ENCODE data around the gene KCNG2.
"Not testable (repeated sequence)": the region's sequence is repeated elsewhere in the genome, so short reads cannot be mapped to it uniquely, and the experiment has no call there.

The KCNG2 gene

DNA sequence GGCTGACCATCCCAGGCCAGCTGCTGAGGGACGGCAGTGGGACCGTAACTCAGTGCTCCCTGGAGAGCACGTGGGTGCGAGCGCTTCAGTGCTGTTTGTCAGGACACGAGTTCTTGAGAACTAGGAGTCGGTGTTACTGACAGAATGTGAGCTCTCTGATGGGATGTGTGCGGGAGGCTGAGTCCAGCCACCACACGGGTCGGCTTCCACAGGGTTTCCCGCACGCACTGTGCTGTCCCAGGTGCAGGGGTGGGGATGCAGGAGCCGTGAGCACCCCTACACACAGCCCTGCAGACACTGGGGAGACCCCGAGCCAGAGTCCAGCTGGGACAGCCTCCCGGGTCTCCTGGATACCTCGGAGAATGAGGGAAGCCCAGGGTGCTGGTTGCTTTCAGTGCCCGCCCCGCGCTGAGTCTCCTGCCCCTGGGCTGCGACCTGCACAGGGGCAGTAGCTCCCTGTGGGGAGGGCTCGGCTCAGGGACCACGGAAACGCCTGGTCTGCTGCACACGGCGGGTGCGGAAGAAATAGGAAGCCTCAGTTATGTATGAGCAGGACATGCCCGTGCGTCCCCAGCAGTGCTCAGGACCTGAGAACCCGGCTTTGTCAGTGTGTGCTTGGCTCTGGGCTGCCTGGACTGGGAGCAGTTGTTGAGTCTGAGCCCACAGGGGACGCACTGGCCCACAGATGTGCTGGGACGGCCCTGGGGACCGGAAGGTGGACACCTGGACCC lies 71.2 kb downstream of the KCNG2 start:
- DNase-seq (ENCODE audit: low read depth in 2 of 3, low spot score in 1 of 3): no peak

DNA sequence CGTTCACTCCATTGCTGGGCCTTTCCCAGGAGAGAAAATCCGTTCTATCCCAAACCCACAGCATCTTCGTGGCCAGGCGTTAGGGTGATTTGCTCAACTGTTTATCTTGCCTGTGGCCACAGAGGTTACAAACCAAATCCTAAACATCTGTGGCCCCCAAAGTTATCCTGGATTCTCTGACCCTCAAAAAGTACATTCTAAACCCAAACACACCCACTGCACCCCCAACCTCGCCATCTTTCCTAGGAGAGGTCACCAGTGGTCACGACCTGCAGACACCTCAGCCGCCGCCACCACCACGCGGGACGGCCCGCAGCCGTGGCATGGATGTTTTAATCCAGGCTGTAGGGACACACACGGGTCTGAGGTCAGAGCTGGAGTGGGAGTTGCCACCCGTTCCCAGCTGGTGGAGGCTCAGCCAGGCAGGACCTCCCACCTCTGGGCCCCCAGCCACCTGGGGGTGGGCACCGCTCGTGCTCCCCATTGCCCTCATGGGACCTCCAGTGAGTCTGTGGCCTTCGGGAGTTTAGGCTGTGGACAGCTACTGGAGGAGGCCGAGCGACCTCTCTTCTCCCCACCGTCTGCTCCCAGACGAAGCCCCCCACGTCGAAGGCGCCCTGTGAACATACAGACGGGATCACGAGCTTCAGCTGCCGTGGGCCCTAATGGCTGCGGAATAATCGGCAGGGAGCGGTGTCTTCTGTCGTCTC lies 72.0 kb downstream of the KCNG2 start:
- no peak for DNase-seq (ENCODE audit: low read depth in 2 of 3, low spot score in 1 of 3)

DNA sequence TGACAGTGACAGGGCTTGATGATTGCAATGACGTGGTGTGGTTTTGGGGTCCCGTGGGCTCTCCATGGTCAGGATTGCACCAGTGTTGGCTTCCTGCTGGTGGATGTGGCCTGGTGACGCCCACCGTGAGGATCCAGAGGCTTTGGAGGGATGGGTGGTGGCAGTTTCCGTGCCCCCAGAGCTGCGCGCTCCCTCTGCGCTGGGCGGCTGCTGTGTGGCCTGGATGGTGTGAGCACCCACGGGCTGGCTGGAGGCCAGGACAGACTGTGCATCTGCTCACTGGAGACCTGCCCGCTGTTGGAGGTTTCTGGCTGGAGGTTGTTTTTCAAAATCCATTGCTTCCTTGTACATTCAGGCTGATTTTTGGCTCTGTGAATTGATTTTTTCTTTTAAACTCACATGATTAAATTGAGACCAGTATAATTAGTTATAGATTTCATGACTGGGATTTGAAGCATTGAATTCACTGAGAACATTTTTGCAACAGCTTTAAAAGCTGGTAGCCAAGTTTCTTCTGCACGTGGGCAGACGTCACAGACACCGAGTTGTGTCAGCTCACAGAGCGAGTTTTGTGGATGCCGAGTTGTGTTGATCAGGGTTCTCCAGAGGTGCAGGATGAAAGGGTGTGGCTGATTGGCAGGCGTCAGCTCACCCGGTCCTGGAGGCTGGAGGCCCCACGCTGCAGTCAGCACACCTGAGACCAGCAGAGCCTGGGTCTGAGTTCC lies 72.7 kb downstream of the KCNG2 start:
- no peak for DNase-seq (ENCODE audit: low read depth in 2 of 3, low spot score in 1 of 3)

DNA sequence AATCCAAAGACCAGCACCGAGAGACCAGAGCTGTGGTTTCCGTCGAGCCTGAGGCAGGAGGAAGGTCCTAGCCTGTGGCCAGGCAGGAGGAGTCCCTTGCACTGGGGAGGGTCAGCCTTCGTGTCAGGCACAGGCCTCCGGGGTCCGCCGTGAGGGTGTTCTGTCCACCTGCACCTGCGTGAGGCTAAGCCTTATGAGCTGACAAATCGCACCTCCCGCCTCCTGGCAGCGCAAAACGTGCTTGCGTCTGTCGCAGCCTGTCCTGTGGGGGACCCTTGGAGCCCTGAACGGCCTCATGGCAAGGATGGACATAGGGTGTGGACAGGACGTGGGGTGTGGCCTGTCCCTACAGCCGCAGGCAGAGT lies 73.3 kb downstream of the KCNG2 start:
- no peak for DNase-seq (ENCODE audit: low read depth in 2 of 3, low spot score in 1 of 3)

DNA sequence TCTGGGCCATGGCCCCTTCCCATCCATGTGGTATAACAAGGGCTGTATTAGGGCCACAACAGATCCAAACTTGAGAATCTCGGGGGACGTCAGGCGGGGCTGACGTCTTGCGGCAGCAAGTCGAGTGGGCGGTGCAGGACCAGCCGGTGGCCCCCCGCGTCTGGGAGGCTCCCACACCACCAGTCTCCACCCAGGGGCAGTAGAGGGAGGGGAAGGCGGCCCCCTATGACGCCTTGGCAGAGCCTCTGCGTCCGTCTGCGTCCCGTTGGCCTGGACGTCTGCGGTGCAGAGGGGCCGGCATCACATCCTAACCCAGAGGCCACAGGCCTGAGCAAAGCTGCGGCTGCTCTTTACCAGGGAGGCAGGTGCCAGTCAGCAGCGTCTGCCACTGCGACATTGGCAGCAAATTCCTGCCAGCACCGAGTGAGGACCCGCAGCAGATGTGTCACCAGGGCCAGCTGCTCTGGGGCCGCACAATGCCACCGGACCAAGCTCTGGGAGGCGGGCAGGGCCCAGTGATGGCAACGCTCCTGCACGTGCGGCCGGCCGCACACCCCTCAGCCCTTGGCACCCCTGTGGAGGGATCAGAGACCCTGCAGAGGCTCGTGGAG lies 73.8 kb downstream of the KCNG2 start:
- no peak for DNase-seq (ENCODE audit: low read depth in 2 of 3, low spot score in 1 of 3)

DNA sequence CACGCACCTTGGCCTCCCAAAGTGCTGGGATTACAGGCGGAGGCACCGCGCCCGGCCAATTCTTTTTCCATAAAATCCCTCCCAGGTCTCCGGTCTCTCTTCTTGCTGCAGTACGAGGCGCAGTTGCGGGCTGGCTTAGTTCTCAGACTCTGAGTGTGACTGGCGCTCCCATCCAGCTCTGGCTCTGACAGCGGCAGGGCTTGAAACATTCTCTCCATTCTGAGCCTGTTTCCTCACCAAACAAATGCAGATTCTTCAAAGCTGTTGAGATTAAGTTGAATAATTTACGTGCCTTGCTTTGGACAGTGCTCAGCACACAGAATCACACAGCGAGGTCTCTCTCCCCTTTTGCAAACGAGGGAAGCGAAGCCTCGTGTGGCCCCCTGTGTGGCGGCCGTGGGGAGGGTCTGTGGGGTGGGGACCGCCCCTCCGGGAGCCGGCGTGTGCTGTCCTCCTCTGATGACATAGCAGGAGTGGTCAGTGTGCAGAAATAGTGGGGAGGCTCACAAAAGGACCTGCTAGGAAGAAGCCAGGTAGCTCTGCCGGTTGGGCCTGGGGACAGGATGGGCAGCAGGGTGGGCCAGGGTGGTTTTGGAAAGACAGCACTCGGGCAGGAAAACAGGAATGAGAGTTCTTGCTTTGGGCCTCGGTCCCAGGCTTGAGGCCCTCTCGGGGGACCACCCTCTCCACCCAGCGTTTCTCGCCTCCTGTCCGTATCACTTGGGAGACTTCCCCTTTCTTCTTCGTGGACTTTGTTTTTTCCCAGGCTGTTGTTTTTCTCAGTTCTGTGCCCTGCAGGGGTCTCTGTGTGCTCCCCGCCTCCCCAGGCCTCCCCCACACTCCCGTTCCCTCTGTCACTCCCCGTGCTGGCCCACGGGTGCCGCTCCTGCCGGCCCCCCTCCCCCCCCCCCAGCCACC lies 75.0 kb downstream of the KCNG2 start:
- no peak for DNase-seq (ENCODE audit: low read depth in 2 of 3, low spot score in 1 of 3)

DNA sequence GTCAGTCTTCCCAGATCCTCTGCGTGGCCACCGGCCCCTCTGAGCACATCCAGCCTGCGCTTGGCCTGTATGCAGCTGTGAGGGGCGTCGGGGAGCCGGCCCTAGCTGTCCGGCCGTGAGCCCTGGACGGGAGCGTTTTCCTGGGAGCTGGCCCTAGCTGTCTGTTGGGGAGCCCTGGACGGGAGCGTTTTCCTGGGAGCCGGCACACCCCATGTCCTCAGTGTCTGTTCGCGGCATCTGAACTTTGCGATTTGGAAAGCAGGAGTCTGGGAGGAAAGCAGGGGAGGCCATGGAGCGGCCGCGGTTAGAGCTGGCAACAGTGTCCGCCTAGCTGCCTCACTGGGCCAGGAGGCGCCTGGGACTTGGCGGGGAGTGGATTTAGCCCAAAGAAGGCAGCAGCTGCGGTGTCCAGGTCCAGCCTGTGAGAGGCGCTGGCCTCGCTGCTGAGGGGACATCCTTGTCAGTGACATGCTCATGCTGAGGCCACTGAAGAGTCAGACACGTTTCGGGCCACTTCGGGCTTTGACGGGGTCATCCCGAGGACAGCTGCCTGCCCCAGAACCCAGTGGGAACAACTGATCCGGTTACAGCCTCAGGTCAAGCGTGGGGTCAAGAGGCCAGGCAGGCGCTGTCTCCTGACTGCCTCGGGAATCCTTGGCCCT lies 75.8 kb downstream of the KCNG2 start:
- DNase-seq (ENCODE audit: low read depth in 2 of 3, low spot score in 1 of 3): no peak

DNA sequence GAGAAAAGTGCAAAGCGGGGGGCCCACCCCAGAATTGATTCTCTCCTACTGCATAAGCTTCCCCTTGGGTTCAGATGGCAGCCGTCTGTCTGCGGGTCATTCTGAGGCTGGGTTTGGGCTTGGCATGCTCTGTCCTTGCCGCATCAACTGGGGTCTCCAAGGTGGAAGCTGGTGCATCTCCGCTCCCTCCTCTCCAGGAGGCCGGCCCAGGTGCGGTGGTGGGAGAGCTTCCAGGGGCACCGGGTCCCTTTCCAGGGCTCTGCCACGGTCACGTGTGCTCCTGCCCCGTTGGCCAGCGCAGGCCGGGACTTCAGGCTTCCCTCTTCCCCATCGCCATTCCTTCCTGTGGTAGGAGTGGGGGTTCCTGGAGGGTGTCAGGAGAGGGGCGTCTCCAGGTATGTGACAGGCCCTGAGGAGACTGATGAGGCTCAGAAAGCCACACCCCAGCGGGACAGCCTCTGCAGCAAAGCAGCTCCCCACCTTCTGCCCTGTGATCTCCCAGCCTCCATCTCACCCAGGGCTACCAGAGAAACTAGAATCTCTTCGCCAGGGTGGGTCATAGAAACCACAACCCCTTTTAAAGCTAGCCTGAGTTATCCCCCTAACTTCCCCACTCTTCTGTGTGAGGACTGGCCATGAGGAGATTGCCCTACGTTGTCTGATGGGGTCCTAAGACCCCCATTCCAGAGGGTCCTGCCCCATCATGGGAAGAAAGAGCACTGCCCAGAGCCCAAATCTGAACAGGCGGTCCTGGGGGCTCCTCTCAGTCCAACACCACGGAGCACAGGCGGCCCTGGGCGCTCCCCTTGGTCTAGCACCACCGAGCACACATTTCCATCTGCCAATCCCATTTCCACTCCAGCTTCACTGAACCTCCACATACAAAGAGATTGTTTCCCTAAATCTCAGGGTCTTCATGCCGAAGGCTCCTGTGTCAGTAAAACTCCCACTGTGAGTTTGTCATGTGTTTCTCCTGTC lies 77.1 kb downstream of the KCNG2 start:
- DNase-seq (ENCODE audit: low read depth in 2 of 3, low spot score in 1 of 3): no peak

DNA sequence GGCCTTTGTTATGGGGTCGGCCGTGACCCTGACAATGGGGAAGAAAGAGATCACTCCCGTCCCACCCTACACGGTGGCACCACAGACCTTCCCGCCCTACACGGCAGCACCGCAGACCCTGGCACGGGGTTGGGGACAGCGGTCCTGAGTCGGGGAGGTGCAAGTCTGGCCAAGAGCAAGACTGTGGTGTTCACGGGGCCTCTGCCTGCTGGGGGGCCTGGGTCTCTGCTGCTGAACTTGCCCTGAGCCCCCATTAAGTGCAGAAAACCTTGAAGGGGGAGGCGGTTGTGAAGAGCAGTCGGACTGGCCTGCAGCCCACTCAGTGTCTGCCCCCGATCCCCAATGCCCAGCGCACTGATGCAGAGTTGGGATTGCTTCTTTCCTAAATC lies 77.8 kb downstream of the KCNG2 start:
- no peak for DNase-seq (ENCODE audit: low read depth in 2 of 3, low spot score in 1 of 3)

DNA sequence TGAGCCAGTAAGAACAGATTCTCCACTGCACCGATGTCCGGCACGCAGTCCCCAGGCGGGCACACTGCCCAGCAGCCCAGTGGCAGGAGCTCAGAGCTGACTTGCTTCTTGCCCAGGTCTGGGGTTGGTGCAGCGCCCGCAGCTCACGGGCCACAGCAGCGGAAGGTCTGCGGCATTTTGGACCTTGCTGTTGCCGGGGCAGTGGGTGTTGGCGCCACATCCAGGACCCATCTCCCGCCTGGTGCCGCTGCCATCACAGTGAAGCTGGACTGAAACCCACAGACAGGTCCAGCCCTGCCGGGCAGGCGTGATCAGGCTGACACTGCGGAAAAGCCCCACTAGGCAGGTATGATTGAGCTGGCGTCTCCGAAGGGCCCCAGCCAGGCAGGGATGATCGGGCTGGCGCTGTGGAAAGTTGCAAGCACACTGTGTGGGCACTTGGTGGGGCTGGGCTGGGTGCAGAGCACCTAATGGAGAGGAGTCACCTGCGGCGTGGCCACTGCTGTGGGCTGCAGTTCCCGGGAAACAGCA lies 78.3 kb downstream of the KCNG2 start:
- DNase-seq (ENCODE audit: low read depth in 2 of 3, low spot score in 1 of 3): no peak

DNA sequence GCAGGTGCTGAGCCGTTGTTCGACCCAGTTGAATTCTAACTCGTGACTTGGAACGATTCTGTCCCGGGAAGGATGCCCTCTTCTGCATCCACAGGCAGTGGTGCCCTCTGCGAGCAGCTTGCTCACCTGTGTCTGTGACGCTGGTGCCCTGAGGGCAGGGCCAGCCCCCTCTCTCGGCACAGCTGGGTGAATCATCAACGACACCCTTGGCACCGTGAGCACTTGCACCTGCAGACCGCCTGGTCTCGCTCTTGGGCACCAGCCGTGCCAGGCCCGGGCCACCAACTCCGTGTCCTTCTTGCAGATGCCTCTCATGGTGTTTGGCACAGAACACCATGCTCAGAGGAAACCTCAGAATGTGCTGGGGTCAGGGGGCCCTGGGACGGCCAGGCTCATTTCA lies 78.8 kb downstream of the KCNG2 start:
- no peak for DNase-seq (ENCODE audit: low read depth in 2 of 3, low spot score in 1 of 3)

DNA sequence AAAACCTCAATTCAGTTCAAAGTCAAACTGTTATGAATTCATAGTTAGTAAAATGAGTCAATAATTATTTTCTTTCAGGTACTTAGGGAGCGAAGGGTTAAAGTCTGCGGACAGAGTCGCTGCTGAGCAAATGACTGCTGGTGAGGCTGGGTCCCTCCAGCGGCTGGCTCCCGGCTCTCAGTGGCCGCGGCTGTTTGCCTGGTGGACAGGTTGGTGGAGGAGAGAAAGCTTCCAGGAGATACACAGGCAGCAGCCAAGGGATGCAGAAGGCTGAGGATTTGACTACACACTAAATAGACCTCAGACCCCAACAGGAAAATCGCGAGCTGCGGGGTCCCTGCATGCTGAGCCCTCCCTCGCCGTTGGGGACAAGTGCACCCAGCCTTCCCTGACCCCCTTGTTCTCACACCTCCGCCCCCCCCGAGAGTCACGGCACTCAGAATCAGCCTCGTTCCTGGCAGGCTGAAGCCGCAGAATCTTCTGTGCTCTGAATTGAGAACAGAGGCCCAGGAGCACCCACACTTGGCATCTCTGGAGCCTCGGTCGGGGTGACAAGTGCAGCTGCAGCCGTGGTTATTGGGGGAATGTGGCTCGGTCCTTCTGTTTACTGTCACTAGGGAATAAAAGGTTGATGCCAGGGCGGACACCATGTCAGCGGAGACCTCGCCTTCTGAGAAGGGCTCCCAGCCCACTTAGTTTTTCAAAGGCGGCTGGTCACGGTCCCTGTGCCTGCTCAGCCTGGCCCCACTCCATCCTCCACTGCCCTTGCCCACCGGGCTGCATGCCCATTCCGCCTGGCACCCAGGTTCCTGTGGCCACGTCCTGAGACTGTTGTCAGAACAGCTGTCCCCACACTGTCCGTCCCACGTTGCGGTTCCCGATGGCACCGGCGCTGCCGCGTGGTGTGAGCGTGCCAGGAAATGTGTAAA lies 79.7 kb downstream of the KCNG2 start:
- no peak for DNase-seq (ENCODE audit: low read depth in 2 of 3, low spot score in 1 of 3)

DNA sequence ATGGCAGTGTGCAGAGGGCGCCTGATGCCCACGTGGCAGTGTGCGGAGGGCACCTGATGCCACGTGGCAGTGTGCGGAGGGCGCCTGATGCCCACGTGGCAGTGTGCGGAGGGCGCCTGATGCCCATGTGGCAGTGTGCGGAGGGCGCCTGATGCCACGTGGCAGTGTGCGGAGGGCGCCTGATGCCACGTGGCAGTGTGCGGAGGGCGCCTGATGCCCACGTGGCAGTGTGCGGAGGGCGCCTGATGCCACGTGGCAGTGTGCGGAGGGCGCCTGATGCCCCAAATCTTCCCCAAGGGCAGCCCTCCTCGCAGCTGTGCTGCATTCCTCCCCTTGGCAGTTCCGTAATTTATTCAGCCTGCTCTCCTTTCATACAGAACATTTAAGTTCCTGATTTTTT lies 80.5 kb downstream of the KCNG2 start:
- DNase-seq (ENCODE audit: low read depth in 2 of 3, low spot score in 1 of 3): not testable (repeated sequence)

DNA sequence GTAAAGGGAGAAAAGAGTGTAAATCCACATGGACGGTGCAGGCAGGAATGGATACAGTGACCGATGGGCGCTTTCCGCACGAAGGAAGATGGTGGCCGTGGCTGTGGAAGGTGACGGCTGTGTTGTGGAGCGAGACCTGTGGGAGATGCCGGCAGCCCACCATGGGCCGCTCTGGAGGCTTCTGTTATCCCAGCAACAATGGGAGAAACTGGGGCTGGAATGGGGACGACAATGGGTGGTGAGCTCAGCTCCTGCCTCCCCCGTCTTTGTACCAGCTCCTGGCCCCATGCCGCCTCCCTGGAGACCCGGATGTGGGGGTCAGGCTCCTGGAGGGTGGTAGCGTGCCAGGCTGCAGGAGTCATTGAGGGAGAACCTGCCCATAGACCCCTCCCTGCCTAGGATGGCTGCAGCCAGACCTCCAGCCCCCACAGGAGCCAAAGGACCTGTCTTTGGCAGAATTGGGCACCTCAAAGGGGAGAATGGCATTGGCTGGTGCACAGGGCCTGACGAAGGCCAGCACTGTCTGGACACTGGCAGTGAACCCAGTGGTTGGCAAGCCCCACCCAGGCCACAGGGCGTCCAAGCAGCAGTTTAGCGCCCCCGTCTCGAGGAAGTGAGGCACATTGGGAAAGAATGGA lies 81.1 kb downstream of the KCNG2 start:
- no peak for DNase-seq (ENCODE audit: low read depth in 2 of 3, low spot score in 1 of 3)

DNA sequence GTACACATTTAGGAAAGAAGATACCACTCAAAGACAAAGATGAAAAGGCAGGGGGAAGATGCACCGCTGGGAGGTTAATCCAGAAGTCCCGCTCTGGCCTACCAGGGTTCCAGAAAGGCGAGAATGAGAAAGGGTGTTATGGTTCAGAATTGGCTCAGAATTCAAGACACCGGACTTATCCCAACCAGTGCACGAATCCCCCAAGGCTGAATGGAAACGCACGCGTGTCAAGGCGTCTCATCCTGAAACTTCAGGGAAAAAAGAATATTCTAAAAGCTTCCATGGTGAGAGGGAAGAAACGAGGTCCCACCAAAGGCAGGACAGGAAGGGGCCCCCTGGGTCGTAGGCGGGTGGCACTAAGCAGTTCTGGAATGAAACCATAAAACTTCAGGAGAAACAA lies 81.8 kb downstream of the KCNG2 start:
- no peak for DNase-seq (ENCODE audit: low read depth in 2 of 3, low spot score in 1 of 3)

DNA sequence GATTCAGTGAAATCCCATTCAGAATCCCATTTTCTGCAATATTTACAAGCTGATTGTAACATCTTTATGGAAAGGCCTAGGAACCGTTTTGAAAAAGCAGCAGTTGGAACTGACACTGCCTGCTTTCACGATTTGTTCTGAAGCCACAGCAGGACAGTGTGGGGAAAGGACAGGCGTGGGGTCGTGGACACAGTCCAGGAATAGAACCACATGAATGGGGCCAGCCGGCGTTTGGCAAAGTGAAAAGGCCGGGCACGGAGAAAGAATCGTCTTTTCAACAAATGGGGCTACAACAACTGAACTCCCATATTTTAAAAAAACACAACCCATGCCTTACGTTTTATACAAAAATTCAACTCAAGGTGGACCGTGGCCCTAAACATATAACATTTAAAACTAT lies 84.0 kb downstream of the KCNG2 start:
- DNase-seq (ENCODE audit: low read depth in 2 of 3, low spot score in 1 of 3): no peak

DNA sequence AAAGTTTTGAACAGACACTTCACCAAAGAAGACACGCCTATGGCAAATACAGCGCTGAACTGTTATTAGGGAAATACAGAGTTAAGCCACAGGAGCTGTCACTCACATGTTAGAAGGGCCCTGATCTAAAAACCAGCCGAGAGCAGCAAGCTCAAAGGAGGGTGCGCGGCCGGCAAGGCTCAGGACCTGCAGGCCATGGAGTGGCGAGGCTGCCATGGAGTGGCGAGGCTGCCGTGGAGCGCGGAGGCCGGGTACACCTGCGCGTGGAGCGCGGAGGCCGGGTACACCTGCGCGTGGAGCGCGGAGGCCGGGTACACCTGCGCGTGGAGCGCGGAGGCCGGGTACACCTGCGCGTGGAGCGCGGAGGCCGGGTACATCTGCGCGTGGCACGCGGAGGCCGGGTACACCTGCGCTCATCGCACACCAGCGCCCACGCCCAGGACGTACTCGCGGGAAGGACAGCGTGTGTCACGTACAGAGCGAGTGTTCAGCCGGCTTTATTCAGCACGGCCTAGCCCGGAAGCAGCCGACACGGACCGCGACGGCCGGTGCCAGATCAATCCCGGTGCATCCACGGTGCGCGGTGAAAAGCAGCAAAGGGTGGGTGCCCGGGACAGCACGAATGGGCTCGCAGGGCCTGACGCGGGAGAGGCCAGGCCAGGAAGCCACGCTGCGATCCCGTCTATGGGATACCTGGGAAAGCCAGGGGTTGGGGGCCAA lies 84.9 kb downstream of the KCNG2 start:
- no peak for DNase-seq (ENCODE audit: low read depth in 2 of 3, low spot score in 1 of 3)
